IMR-90 (cell line): ENCODE data around the gene ZNF213. TPM values are rescaled to one million over a fixed set of nuclear protein-coding genes. Genes with fewer than 3 reads are reported as not detected.

Source experiments
- ATAC-seq: fragments of 200-7000 bp; cut with Tn5 transposase; 2 replicates; pipeline ENCODE4 v1.9.1; 2020; ENCODE audit warnings: low read depth, mild to moderate bottlenecking, moderate library complexity
- BruUV-seq: library from RNA; stranded (reverse); fragments of 400-500 nt; replicated peaks from 2 replicates; lab custom pipeline; 2021; lab: Mats Ljungman, UMichigan
- CTCF ChIA-PET: fragments of 300-600 bp; formaldehyde crosslinking; extraction: SDS; loops from one replicate; lab custom pipeline; 2021; ENCODE audit warnings: antibody characterized with exemption; lab: Yijun Ruan, JAX
- POLR2A ChIA-PET: fragments of 300-600 bp; sonication (Branson Sonifier 250); formaldehyde crosslinking; loops from one replicate; lab custom pipeline; 2022; ENCODE audit warnings: antibody characterized with exemption; ENCODE audit not compliant: unreplicated experiment; lab: Charles Lee
- DNase-seq: peaks from one replicate; pipeline ENCODE4 v3.0.0; 2013
- H2AFZ ChIP-seq: replicated peaks from 2 replicates; pipeline ENCODE3; 2013; ENCODE audit warnings: low read length, mild to moderate bottlenecking; ENCODE audit not compliant: poor library complexity
- H2AK5ac ChIP-seq: 2 replicates; pipeline ENCODE4 v1.6.1; 2013; ENCODE audit warnings: low read depth, low read length, inconsistent platforms
- H2AK9ac ChIP-seq: replicated peaks from 2 replicates; pipeline ENCODE3; 2013; ENCODE audit warnings: mild to moderate bottlenecking, low read depth, low read length, moderate library complexity; ENCODE audit not compliant: poor library complexity
- H2BK120ac ChIP-seq: 2 replicates; pipeline ENCODE4 v1.6.1; 2013; ENCODE audit warnings: low read depth, low read length, inconsistent platforms
- H2BK15ac ChIP-seq: 3 replicates; pipeline ENCODE4 v1.6.1; 2013; ENCODE audit warnings: low read depth, low read length, inconsistent platforms
- H2BK20ac ChIP-seq: 2 replicates; pipeline ENCODE4 v1.6.1; 2013; ENCODE audit warnings: low read depth, mild to moderate bottlenecking, inconsistent platforms, low read length, moderate library complexity
- H2BK5ac ChIP-seq: 2 replicates; pipeline ENCODE4 v1.6.1; 2013; ENCODE audit warnings: mild to moderate bottlenecking, low read depth, low read length, inconsistent platforms; ENCODE audit not compliant: poor library complexity, severe bottlenecking
- H3K14ac ChIP-seq: replicated peaks from 2 replicates; pipeline ENCODE4 v1.6.1; 2013; ENCODE audit warnings: low read depth, low read length, inconsistent platforms
- H3K18ac ChIP-seq: 2 replicates; pipeline ENCODE4 v1.6.1; 2013; ENCODE audit warnings: low read depth, low read length, control low read depth
- H3K23ac ChIP-seq: 2 replicates; pipeline ENCODE4 v1.6.1; 2013; ENCODE audit warnings: low read depth, low read length, inconsistent platforms
- H3K27ac ChIP-seq: 2 replicates; pipeline ENCODE4 v1.5.1; 2013; ENCODE audit warnings: mild to moderate bottlenecking, control low read depth, low read length; ENCODE audit not compliant: insufficient read depth
- H3K27me3 ChIP-seq: 2 replicates; pipeline ENCODE4 v1.6.1; 2013; ENCODE audit warnings: low read length; ENCODE audit not compliant: control insufficient read depth, insufficient read depth
- H3K36me3 ChIP-seq: 2 replicates; pipeline ENCODE4 v1.6.1; 2013; ENCODE audit warnings: low read length, mixed read lengths; ENCODE audit not compliant: control insufficient read depth, insufficient read depth
- H3K4ac ChIP-seq: 2 replicates; pipeline ENCODE4 v1.6.1; 2013; ENCODE audit warnings: low read depth, low read length, inconsistent platforms
- H3K4me1 ChIP-seq: 2 replicates; pipeline ENCODE4 v1.6.1; 2013; ENCODE audit warnings: low read length, mixed read lengths; ENCODE audit not compliant: control insufficient read depth, insufficient read depth
- H3K4me2 ChIP-seq: 2 replicates; pipeline ENCODE4 v1.6.1; 2013; ENCODE audit warnings: low read depth, mild to moderate bottlenecking, control low read depth, low read length, moderate library complexity
- H3K4me3 ChIP-seq: 2 replicates; pipeline ENCODE4 v1.5.1; 2013; ENCODE audit warnings: low read depth, mild to moderate bottlenecking, control low read depth, low read length, moderate library complexity; ENCODE audit not compliant: insufficient read depth
- H3K56ac ChIP-seq: 2 replicates; pipeline ENCODE4 v1.6.1; 2013; ENCODE audit warnings: low read length, inconsistent platforms; ENCODE audit not compliant: insufficient read depth; ENCODE audit errors: extremely low read depth
- H3K79me1 ChIP-seq, 2 experiments: 2 replicates each; pipeline ENCODE4 v1.6.1; 2013; ENCODE audit warnings: low read length in 2 of 2, inconsistent platforms in 1 of 2, low read depth in 1 of 2
- H3K9ac ChIP-seq: 2 replicates; pipeline ENCODE4 v1.6.1; 2013; ENCODE audit warnings: low read depth, low read length, control low read depth
- H3K9me1 ChIP-seq: 2 replicates; pipeline ENCODE4 v1.6.1; 2013; ENCODE audit warnings: low read length, inconsistent platforms; ENCODE audit not compliant: insufficient read depth
- H3K9me3 ChIP-seq: 2 replicates; pipeline ENCODE4 v1.6.1; 2013; ENCODE audit warnings: low read length; ENCODE audit not compliant: control insufficient read depth, insufficient read depth
- H4K20me1 ChIP-seq: 2 replicates; pipeline ENCODE4 v1.6.1; 2013; ENCODE audit warnings: low read length, inconsistent platforms; ENCODE audit not compliant: insufficient read depth
- H4K5ac ChIP-seq: 2 replicates; pipeline ENCODE4 v1.6.1; 2013; ENCODE audit warnings: mild to moderate bottlenecking, low read depth, low read length, control low read depth
- H4K8ac ChIP-seq, 2 experiments: 2 replicates each; pipeline ENCODE4 v1.6.1; 2013; ENCODE audit warnings: low read depth in 2 of 2, low read length in 2 of 2, control low read depth in 1 of 2, inconsistent platforms in 1 of 2
- H4K91ac ChIP-seq: 2 replicates; pipeline ENCODE4 v1.6.1; 2013; ENCODE audit warnings: low read depth, low read length, inconsistent platforms; ENCODE audit not compliant: insufficient read depth
- BHLHE40 ChIP-seq: fragments of 150-350 bp; IDR thresholded peaks from 2 replicates; pipeline ENCODE4 v1.6.1; 2016; ENCODE audit warnings: mild to moderate bottlenecking, low read depth, low read length
- CHD1 ChIP-seq: IDR thresholded peaks from 2 replicates; pipeline ENCODE4 v1.6.1; 2012; ENCODE audit warnings: low read depth, low read length, improper control_type of control experiment
- MAFK ChIP-seq: IDR thresholded peaks from 2 replicates; pipeline ENCODE4 v1.6.1; 2012; ENCODE audit warnings: low read depth, low read length, improper control_type of control experiment
- MAZ ChIP-seq: IDR thresholded peaks from 2 replicates; pipeline ENCODE4 v1.6.1; 2012; ENCODE audit warnings: low read depth, mild to moderate bottlenecking, low read length, improper control_type of control experiment, moderate library complexity, borderline replicate concordance
- MXI1 ChIP-seq: IDR thresholded peaks from 2 replicates; pipeline ENCODE4 v1.6.1; 2012; ENCODE audit warnings: low read depth, mild to moderate bottlenecking, low read length, moderate library complexity, borderline replicate concordance
- POLR2A ChIP-seq: IDR thresholded peaks from 2 replicates; pipeline ENCODE4 v1.6.1; 2012; ENCODE audit warnings: mild to moderate bottlenecking, low read depth, low read length
- RAD21 ChIP-seq: IDR thresholded peaks from 2 replicates; pipeline ENCODE4 v1.6.1; 2012; ENCODE audit warnings: low read length, improper control_type of control experiment
- RFX5 ChIP-seq: IDR thresholded peaks from 2 replicates; pipeline ENCODE4 v1.8.0; 2012; ENCODE audit warnings: low read depth, mild to moderate bottlenecking, low read length, moderate library complexity
- USF2 ChIP-seq: fragments of 150-350 bp; IDR thresholded peaks from 2 replicates; pipeline ENCODE4 v1.6.1; 2017; ENCODE audit warnings: mild to moderate bottlenecking, antibody characterized with exemption, low read length, low read depth
- WGBS, 2 experiments: methylation state at CpG; one replicate each; pipeline versions ENCODE4 v1.1.5 to v1.1.7; 2013; ENCODE audit warnings: missing lambda C conversion rate in 2 of 2; ENCODE audit not compliant: insufficient read length in 1 of 2; ENCODE audit errors: extremely low coverage in 2 of 2; 5-methylcytosine and 5-hydroxymethylcytosine counted together
- dilution Hi-C: fragments of 300-500 bp; cut with HindIII; formaldehyde crosslinking; loops from one replicate; pipeline ENCODE4 v1.14.3; 2018; ENCODE audit warnings: low sequenced_read_pairs; ENCODE audit not compliant: unreplicated experiment
- in situ Hi-C: fragments of 300-500 bp; cut with MboI; formaldehyde crosslinking; loops from 3 replicates; pipeline ENCODE4 v1.14.3; 2019; ENCODE audit warnings: low sequenced_read_pairs, inconsistent platforms, mixed read lengths
- intact Hi-C: fragments of 100-400 bp; cut with micrococcal nuclease; formaldehyde crosslinking; loops from 2 replicates; pipeline ENCODE4 v1.10.0; 2022
- polyA plus RNA-seq, 3 experiments: library from polyadenylated mRNA; depleted of rRNA; stranded (reverse); fragments of >200 nt; gene quantifications; 2 replicates each; pipeline ENCODE4 v1.2.3, GENCODE V29; 2012; ENCODE audit warnings: low replicate concordance in 1 of 3
- total RNA-seq: library from RNA; depleted of rRNA; stranded (reverse); fragments of >200 nt; gene quantifications from 2 replicates; pipeline ENCODE4 v1.2.3, GENCODE V29; 2012

ZNF213 gene
- total and polyA plus RNA-seq, 2 of the 4 experiments (the other 2 are of a cell fraction) = 0.72 to 4.0 TPM

- Histone ChIP-seq H4K5ac (no peak overlapping the region), H3K14ac (no peak overlapping the region), H2AK5ac (no peak overlapping the region), H2BK120ac (no peak overlapping the region), H3K9me1 (peaks cover 7% of the 10 kb centered on the region; the same call in 1 of the 2 replicates), H3K23ac (no peak overlapping the region), H4K20me1 (0 out of 2 replicates have a peak, but pooled peaks cover 9% of the 10 kb centered on the region), H2BK5ac (no peak overlapping the region), H3K27me3 (no peaks in the 10 kb centered on the region), H3K79me1 (no peaks in the 10 kb centered on the region), H3K56ac (no peak overlapping the region), H3K36me3 (no peaks in the 10 kb centered on the region), H3K9me3 (no peaks in the 10 kb centered on the region), H2BK15ac (no peak overlapping the region), H4K91ac (no peak overlapping the region), H4K8ac (no peak overlapping the region), H2AK9ac (peak overlapping the region; percentile 28), H3K4ac (no peak overlapping the region), H3K9ac (no peak overlapping the region), H3K4me3 (no peak overlapping the region), H3K4me2 (no peak overlapping the region), H3K27ac (no peak overlapping the region), H3K4me1 (peaks cover 4% of the 10 kb centered on the region), H2BK20ac (no peak overlapping the region), H2AFZ (no peak overlapping the region), H3K18ac (no peak overlapping the region)
- BruUV-seq = no TSS peak
- WGBS, 2 experiments = 74% methylated on average over 8 of the region's 36 CpGs; no CpG with 5 or more reads in 1 of the 2 experiments
- in situ Hi-C loops = no loop called here
- POLR2A ChIA-PET = no interaction called here
- intact Hi-C loops = no loop called here
- TF ChIP-seq MXI1 = no peak
- no peak for TF ChIP-seq POLR2A
- no peak for TF ChIP-seq MAFK
- TF ChIP-seq RAD21 = no peak
- no peak for TF ChIP-seq CHD1
- no peak for TF ChIP-seq RFX5
- no peak for TF ChIP-seq USF2
- TF ChIP-seq MAZ = no peak
- no peak for TF ChIP-seq BHLHE40
- dilution Hi-C loops = no loop called here
- CTCF ChIA-PET = no interaction called here
- ATAC-seq (no peak), DNase-seq (no peak)
Observed at GRCh38 chr16:3161235-3162018, 26.6 kb downstream of the ZNF213 start.
